Subcutaneous adipose tissue (tissue), 4 donors: ENCODE data around the gene RRM1. TPM values are rescaled to one million over a fixed set of nuclear protein-coding genes. Genes with fewer than 3 reads are reported as not detected.

ENCODE experiments used
- total RNA-seq, 4 donors: library from RNA; depleted of rRNA; stranded (reverse); fragments of >200 nt; gene quantifications; one replicate each; pipeline ENCODE4 v1.1.0, GENCODE V29; 2016
- TF ChIP-seq, protein P1 (sequence below): fragments of 450-650 bp; IDR thresholded peaks from one replicate; pipeline ENCODE4 v1.5.1; 2016; ENCODE audit warnings: low read depth, mild to moderate bottlenecking, control low read depth, antibody characterized with exemption, moderate library complexity

The RRM1 gene
- total RNA-seq, 4 donors from 2014 or later: 26.0 to 52.4 (median 40.5) TPM

DNA sequence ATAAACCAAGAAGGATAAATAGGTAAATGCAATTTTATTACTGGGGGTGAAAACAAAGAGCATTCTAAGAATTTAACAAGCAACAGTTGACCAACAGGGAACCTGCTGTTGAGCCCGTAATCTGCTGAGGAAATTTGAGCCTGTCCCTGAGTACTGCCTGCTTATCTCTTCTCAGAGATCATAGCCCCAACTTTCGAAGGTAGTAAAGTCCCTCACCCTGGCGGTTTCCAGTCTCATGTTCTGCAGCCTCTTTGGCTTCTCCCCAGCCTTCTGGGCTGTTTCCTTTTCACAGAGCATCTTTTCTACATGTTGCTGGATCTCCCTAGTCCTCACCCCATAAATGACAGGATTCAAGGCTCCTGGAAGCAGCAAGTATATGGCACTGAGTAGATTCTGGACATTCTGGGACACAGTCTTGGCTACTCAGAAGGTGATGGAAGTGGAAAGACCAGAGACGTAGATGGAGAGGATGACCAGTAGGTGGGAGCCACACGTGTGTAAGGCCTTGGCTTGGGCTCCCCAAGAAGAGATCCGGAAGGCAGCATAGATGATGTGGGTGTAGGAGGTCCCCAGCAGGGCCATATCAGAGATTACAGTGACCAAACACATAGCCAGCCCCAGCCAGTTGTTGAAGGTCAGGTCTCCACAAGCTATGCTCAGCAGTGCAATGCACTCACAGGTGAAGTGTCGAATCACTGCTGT lies 51.6 kb downstream of the RRM1 start:
- TF ChIP-seq, protein P1, sequence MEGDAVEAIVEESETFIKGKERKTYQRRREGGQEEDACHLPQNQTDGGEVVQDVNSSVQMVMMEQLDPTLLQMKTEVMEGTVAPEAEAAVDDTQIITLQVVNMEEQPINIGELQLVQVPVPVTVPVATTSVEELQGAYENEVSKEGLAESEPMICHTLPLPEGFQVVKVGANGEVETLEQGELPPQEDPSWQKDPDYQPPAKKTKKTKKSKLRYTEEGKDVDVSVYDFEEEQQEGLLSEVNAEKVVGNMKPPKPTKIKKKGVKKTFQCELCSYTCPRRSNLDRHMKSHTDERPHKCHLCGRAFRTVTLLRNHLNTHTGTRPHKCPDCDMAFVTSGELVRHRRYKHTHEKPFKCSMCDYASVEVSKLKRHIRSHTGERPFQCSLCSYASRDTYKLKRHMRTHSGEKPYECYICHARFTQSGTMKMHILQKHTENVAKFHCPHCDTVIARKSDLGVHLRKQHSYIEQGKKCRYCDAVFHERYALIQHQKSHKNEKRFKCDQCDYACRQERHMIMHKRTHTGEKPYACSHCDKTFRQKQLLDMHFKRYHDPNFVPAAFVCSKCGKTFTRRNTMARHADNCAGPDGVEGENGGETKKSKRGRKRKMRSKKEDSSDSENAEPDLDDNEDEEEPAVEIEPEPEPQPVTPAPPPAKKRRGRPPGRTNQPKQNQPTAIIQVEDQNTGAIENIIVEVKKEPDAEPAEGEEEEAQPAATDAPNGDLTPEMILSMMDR: no peak

DNA sequence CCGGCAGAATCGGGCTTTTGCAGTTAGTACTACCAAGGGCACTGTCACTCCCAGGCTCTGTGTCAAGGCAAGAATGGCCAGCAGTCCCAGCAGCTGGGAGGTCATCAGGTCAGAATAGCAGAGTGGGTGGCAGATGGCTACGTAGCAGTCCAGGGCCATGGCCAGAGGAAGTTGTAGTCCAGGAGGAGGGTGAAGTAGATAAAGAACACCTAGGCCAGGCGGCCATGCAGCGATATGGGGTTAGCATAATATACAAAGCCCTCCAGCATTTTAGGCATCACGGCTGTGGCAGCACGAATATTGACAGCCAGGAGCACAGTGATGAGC lies 52.1 kb downstream of the RRM1 start:
- TF ChIP-seq, protein P1: no peak

DNA sequence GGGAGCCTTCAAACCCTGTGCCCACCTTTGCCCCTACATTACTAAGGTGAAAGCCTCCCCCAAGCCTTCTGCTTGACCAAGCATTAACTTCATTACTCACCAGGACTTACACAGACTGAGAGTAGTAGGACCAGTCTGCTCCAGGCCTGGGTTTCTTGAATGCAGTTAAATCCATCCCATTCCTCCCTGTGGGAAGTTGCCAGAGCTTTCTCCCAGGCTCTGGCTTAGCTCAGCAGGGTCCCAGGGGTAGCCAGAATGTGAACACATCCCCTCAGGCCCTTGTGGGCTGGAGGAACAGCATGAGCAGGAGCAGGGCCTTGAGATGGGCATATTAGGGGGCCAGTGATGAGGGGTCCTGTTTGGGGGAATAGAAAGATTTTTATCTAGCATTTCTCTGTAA lies 59.9 kb downstream of the RRM1 start:
- TF ChIP-seq, protein P1: no peak

DNA sequence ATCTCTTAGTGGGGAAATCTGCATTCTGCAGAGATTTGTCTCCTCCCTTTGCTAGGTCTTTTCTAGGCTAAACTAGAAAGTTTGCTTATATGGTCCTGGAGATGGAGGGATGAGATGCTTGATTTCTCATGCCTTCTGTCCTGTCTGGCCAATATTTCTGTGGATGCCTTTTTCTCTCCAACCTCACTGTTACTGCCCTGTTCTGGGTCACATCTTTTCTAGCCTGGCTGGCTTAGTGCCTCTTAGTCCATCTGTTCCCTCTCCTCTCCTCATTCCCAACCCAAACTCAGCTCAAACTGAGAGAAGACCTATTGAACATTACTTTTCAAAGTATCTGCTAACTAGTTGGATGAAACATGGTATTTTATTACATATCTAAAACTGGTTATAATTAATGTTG lies 62.0 kb downstream of the RRM1 start:
- TF ChIP-seq, protein P1: no peak

DNA sequence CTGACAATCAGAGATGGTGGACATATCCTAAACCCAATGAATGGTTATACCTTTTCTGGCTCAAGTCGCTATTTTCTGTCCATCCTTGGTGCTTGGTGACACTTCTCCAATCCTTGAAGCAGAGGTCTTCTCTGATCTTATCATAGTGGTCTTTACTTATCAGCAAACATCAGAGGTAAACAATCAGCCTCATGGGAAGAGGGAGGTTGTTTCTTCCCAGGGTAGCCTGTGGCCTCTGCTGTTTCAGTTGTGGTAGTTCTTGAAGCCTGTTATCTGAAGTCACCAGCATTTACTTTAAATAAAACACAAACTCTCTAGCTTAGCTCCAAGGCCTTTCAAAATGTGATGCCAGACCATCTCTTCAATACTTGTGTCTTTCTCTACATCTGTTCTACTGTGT lies 66.7 kb downstream of the RRM1 start:
- TF ChIP-seq, protein P1: no peak

DNA sequence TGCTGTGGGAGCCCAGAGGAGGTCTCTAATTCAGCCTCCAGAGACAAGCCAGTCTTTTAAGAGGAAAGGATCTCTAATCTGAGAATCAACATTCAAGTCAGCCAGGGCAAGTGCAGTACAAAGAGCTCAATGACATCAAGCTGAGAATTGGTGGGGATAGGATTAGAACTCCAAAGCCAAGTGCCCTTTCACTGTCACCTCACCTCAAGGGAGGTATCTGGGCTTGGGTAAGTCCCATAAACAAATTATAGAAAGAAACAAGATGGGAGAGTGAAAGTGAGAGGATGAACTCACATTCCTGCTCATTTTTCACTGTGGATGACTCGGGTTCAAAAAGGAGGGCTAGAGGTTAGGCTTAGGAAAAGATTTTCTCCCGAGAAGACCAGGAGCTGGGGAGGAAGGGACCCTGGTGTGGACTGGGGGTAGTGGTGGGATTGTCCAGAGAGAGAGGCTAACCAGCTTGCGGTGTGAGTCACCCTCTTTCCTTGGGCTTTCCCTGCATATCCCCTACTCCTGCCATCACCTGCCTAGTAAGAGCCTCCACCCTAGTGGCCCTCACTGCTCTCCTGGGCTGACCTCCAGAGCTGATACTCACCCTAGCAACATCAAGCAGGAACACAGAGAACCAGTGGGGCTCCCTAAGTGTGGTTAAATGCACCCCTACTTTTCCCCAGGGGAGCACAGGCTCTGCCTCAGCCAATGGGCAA lies 70.4 kb downstream of the RRM1 start:
- TF ChIP-seq, protein P1: no peak

DNA sequence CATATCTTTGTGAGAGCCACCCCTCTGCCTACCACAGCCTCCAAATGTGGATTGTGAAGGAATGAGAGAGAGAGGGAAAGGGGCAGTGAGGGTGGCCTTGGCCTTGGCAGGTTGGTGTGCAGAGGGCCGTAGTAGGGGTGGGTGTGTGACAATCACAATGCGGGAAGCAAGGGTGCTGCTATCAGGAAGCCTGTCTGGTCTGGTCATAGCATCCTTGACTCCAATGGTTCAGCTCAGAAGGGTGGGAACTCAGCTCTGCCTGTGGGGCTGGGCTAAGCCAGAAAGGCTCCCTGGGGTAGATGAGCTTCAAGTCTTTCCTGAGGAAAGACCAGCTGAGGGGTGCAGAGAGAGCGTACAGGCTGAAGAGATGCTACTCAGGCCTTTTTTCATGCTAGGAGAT lies 72.7 kb downstream of the RRM1 start:
- TF ChIP-seq, protein P1: no peak
